ENCODE results near the gene PGK1.
A peak's percentile ranks its signal among the peaks of the same experiment; 100 is the strongest.
"Not testable (repeated sequence)": the region's sequence is repeated elsewhere in the genome, so short reads cannot be mapped to it uniquely, and the experiment has no call there.

PGK1 gene

DNA sequence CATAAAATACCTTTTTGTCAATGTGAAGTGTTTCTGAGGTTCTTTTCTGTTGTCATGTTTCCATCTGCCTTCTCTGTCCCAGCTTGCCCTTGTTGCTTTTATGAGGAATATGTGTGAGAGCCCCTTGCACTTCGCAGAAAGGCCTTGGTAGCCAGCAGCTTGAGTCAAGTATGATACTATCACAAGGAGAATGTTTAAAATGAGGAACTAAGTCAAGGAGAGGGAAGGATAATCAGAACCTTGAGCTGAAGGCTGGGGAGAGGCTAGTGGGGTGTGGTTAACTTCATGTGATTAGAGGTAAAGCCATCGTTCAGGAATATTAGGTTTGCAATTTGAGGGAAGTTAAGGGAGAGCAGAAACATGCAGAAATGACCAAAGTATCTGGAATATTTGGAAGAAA, 12.7 kb downstream of the PGK1 start:
- no peak for DNase-seq

DNA sequence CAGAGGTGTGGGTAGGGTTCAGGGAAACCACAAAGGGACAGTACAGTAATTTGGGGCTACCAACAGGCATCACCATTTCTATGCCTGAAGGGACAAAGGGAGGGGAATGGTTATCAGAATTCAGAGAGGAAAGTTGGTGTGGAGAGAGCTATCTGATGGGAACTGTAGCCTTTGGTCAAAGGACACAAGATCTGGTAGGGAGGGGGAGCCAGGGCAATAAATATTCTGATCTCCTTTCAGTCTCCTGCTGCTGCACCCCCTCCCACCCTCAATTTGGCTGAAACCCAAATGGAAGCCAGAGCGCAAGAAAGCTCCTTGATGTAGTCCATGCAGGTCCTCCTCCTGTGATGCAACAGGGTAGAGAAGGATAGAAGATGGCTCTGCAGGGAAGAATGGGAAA, 14.6 kb downstream of the PGK1 start:
- DNase-seq, result no peak

DNA sequence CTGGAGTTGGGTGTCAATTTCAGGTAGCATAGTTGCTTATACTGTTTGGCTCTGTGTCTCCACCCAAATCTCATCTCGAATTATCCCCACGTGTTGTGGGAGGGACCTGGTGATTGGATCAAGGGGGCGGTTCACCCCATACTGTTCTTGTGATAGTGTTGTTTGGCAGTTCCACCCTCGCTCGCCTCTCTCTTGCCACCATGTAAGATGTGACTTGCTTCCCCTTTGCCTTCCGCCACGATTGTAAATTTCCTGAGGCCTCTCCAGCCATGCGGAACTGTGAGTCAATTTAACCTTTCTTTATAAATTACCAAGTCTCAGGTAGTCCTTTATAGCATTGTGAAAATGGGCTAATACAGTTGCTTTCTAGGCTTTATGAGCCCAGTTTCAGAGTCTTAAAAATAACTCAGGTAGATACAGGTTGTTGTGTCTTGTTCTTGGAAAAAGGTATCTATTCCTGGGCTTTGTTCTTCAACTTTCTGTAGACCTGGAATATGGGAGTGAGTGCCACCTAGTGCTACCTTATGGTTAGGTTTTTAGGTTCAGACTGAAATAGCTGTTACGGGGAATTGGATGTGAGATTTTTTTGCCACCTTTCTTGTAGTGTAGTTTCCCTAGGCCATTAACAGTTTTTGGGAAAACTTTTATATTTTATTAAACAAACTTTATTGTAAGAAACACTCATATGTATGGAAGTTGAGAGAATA, 15.6 kb downstream of the PGK1 start:
- DNase-seq, result no peak

DNA sequence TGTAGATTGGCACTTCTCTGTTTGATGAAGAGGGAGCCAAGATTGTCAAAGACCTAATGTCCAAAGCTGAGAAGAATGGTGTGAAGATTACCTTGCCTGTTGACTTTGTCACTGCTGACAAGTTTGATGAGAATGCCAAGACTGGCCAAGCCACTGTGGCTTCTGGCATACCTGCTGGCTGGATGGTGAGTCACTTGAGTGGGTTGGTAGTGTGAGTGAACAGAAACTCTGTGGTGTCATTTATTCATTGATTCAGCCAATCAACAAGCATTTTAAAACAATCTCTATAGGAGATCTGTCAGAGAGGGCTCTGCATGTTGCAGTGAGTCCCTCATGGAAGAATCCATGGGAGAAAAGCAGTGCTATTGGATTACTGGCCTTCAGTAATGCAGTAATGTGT, 19.1 kb downstream of the PGK1 start:
- DNase-seq, result no peak

DNA sequence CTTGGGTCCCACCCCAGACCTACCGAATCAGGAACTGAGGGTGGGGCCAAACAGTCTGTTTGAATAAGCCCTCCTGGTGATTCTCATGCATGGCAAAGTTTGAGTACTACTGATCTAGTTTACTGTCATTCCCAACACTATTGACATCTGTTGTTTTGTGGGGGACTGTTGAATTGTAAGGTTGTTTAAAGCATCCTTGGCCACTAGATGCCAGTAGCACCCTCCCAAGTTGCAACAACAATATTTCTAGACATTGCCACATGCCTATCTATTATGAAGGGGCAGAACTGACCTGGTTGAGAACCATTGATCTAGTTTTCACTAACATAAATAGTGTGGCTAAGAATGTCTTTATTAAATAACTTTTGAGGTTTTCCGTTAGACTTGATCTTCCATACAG, 20.3 kb downstream of the PGK1 start:
- no peak for DNase-seq

DNA sequence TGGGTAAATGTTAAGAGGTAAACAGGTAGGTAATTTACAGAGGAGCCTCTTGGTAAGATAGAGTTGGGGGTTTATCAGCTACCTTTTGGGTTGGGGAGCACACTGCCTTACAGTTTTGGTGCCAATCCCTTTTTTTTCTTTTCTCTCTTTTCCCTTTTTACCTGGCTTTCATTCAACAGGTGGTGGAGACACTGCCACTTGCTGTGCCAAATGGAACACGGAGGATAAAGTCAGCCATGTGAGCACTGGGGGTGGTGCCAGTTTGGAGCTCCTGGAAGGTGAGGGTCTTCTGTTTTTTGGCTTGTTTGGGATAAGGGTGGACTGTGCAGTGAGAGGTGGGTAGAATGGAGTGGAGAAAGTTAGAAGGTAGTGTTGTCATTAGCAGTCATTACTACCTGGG, 21.1 kb downstream of the PGK1 start:
- no peak for DNase-seq

DNA sequence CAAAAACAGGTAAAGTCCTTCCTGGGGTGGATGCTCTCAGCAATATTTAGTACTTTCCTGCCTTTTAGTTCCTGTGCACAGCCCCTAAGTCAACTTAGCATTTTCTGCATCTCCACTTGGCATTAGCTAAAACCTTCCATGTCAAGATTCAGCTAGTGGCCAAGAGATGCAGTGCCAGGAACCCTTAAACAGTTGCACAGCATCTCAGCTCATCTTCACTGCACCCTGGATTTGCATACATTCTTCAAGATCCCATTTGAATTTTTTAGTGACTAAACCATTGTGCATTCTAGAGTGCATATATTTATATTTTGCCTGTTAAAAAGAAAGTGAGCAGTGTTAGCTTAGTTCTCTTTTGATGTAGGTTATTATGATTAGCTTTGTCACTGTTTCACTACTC, 21.7 kb downstream of the PGK1 start:
- DNase-seq, result not testable (repeated sequence)

DNA sequence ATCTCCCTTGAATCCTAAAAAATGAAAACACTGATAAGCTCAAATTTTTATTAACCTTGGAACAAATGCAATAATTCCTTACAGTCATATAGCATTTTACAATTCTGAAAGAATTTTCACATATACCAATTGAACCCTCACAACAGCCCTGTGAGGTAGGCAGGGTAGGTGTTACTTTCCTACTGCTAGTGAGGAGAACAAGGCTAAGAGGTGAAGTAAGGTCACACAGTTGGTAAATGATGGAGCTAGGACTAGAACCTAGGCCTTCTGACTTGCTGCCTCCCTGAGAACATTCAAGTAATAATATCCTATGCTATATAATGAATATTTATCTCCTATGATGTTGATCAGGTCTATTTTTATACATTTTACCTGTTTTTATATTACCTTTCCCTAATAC, 25.7 kb downstream of the PGK1 start:
- DNase-seq, result no peak

DNA sequence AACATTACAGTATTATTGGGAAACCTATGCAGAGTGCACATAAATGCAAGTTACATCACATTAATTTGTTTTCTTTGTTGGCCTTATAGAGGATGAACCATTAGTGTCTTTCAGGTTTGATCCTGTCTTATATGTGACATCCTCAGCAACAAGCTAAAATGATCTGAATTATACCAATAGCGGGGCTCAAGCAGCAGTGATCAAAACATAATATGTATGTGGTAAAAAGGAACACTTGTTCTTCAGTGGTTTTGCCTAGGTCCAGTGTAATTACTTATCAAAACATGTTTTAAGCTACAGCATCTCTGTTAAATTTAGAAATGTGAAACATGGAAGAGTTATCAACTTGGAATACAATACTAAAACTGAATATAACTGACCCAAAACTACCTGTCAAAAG, 26.3 kb downstream of the PGK1 start:
- no peak for DNase-seq

DNA sequence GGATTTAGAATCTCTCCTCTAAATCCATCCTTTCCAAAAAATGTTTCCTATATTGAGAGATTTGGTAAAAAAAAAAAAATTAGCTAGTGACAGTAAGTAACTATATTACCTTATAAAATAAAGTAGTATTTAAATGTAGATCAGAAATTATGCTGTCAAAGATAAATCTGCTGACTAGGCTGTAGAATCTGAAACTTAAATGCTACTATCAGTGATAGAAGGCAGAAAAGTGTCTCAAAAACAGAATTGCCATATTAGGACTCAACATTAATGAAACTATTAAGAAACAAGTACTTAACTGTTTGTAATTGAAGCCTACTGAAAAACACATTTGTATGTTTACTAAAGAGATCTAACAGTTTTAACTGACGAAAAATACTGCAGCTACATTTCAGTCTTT, 27.1 kb downstream of the PGK1 start:
- no peak for DNase-seq

DNA sequence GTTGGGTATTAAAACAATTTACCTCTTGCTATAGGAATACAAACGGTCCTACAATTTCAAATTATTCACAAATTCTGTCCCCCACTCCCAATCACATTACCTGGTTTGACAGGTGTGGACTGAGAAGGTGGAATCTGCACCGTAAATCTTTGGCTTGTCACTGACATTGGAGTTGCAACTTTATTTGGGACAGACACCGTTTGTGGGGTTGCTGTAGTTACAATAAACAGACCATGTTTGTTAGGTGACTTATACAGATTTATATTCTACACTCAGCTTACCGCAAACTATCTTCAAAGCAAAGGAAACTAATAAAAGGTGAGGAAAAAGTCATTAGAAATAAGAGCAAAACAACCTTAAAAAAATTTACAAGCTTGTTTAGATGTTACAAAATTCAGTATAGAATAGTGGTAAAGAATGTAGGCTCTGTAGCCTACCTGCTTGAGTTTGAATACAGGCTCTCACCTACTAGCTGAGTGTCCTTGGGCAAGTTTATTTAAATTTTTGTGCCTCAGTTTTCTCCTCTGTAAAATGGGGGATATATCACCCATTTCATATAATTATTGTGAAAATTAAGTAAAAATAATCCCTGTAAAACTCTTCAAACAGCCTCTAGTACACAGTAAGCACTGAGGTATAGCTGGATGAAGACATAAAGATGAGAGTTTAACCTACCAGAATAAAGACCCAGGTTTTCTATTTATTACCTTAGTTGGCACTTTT, 29.4 kb downstream of the PGK1 start:
- peak in 1 of 2 donors; percentile 30 for DNase-seq

DNA sequence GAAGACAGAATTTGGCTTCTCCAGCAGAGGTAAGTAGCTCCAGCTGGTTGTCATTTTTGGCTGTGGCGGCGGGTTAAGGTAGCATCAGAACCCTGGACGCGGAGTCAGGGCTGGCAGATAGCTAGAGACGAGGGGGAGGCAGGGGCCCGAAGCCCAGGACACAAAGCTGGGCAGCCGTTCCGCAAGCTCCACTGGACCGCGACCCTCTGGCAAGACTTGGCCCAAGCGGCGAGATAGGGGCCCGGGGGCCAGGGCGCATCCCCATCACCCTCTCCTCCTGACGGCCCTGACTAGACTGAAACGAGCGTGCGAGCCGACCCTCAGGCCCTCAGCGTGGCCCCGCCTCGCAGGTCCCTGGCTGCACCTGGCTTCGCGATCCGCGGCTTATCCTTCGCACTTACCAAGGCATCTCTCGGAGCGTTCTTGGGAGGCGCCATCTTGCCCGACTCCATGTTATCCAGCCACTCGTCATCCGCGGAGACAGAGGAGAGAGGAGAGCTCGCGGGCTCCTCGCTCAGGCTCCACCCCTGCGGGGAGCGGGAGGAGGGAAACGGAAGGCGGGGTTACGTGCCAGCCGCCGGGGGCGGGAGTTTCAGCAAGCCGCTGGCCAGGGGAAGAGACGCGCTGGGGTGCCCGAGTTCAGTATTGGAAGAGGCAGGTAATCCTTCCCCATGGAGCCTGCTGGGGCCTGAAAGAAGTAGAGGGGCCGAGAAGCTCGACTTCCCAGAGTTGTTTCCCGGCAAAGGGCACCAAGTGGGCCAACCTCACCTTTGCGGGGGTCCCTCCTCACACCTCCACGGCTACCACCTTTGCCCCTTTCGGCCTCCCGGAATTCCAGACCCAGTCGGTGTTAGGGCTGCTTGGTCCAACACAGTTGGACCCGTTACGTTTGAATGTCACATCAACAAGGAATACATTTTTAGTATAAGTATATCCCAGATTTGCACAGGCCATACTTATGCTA, 35.4 kb downstream of the PGK1 start, which contains the start of gene TAF9B:
Gene TAF9B (minus strand): TSS at position 491 of the 964 bp plus-strand sequence. CDS start 39 bp downstream, at position 452.
- DNase-seq, result peak; percentile 87

DNA sequence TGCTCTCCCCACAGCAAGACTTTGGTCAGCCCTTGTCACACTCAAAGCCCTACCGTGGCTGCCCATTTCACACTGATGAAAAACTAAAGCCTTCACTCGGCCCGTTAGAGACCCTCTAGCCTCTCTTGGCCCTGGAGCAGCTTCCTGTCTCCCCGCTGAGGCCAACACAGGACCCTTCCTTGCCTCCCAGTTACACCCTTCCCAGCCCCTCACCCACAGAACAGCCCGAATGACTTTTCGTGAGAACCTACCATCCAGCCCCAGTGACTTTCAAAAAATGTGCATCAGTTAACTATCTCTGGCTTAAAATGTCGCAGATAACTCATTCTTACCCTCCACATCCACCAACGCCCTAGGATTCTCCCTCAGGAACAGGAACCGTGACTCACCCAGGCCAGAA, 36.2 kb downstream of the PGK1 start:
- DNase-seq, result no peak

DNA sequence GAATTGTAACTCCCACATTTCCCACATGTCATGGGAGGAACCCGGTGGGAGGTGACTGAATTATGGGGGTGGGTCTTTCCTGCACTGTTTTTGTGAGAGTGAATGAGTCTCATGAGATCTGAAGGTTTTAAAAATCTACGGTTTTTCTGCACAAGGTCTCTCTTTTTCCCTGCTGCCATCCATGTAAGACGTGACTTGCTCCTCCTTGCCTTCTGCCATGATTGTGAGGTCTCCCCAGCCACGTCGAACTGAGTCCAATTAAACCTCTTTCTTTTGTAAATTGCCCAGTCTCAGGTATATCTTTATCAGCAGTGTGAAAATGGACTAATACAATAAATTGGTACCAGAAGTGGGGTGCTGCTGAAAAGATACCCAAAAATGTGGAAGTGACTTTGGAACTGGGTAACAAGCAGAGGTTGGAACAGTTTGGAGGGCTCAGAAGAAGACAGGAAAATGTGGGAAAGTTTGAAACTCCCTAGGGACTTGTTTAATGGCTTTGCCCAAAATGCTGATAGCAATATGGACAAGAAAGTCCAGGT, 43.0 kb downstream of the PGK1 start:
- not testable (repeated sequence) for DNase-seq

DNA sequence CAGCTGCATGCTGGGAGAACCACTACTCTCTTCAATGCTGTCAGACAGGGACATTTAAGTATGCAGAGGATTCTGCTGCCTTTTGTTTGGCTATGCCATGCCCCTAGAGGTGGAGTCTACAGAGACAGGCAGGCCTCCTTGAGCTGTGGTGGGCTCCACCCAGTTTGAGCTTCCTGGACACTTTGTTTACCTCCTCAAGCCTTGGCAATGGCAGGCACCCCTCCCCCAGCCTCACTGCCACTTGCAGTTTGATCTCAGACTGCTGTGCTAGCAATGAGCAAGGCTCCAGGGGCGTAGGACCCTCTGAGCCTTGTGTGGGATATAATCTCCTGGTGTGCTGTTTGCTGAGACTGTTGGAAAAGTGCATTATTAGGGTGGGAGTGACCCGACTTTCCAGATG, 53.3 kb downstream of the PGK1 start:
- DNase-seq, result not testable (repeated sequence)

DNA sequence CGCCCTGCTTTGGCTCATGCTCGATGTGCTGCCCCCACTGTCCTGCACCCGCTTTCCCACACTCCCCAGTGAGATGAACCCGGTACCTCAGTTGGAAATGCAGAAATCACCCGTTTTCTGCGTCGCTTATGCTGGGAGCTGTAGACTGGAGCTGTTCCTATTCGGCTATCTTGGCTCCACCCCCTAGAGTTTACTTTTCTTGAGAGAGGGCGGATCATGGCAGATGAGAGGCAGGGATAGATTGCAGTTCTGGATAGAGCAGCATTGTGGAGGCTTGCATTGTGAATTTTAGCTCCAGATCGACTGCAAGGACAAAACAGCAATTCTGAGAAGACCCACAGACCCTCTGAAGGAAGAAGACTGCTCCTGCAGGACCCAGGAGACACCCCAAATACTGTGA, 53.8 kb downstream of the PGK1 start:
- DNase-seq, result not testable (repeated sequence)

DNA sequence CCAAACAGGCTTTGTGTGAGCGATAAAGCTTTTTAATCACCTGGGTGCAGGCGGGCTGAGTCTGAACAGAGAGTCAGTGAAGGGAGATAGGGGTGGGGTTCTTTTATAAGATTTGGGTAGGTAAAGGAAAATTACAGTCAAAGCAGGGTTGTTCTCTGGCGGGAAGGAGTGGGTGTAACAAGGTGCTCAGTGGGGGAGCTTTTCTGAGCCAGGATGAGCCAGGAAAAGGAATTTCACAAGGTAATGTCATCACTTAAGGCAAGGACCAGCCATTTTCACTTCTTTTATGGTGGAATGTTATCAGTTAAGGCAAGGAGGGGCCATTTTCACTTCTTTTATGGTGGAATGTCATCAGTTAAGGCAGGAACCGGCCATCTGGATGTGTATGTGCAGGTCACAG, 56.7 kb downstream of the PGK1 start:
- DNase-seq, result not testable (repeated sequence)

DNA sequence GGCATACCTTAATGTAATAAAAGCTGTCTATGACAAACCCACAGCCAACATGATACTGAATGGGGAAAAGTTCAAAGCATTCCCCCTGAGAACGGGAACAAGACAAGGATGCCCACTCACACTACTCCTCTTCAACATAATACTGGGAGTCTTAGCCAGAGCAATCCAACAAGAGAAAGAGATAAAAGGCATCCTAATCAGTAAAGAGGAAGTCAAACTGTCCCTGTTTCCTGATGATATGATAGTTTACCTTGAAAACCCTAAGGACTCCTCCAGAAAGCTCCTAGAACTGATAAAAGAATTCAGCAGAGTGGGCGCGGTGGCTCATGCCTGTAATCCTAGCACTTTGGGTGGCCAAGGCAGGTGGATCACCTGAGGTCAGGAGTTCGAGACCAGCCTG, 59.1 kb downstream of the PGK1 start:
- DNase-seq, result not testable (repeated sequence)

DNA sequence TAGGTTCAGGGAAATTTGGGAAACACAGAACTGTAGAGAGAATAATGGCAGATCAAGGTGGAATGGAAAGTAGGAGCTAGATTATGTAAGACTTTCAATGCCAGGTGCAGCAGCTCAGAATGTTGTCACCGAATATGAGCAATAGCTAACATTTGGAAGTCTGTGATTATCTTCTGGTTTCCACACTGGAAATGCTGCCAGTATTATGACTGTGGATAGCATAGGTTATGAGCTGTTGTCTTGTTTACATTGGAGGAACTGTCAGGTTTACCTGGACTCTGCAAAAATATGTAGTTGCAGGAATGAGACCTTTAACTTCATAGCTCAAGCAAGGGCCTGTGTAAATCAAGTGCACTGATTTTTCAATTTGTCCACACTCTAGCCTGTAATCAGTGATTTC, 61.4 kb downstream of the PGK1 start:
- DNase-seq, result no peak

DNA sequence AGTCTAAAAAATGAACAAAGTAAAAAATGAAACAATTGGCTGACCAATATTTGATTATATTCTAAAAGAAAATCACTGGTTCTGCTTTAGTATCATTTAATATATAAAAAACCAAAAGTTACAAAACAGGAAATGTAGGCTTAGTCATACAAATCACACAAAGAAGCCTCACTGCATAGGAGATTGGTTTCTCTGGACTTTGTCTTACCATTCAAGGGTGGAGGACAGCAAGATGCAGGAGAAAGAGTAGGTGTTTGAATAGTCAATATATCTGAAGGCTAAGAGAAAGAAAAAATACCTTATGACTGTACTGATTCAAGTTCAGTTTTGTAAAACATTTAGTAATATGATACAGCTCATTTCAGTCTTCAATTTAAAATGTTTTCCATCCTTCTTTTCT, 64.0 kb downstream of the PGK1 start:
- no peak for DNase-seq
